H9 (cell line): ENCODE measurements around the gene COX10. TPM values are rescaled to one million over a fixed set of nuclear protein-coding genes. Genes with fewer than 3 reads are reported as not detected.

Experiments used
- DNase-seq: peaks from one replicate; pipeline ENCODE4 v3.0.0-alpha.2; 2017
- H2AFZ ChIP-seq: one replicate; pipeline ENCODE4 v1.6.1; 2013; ENCODE audit warnings: mild to moderate bottlenecking, low read length, control low read depth, moderate library complexity
- H2AK5ac ChIP-seq: 2 replicates; pipeline ENCODE4 v1.6.1; 2013; ENCODE audit warnings: low read length, control low read depth, mixed read lengths; ENCODE audit not compliant: insufficient read length
- H2BK120ac ChIP-seq: one replicate; pipeline ENCODE4 v1.6.1; 2013; ENCODE audit warnings: low read depth, mild to moderate bottlenecking, low read length, control low read depth, inconsistent platforms; ENCODE audit not compliant: poor library complexity, severe bottlenecking
- H2BK12ac ChIP-seq: 2 replicates; pipeline ENCODE4 v1.6.1; 2013; ENCODE audit warnings: low read length, control low read depth, mixed read lengths, low read depth; ENCODE audit not compliant: insufficient read length
- H2BK15ac ChIP-seq: 2 replicates; pipeline ENCODE4 v1.6.1; 2013; ENCODE audit warnings: low read depth, low read length, control low read depth
- H2BK20ac ChIP-seq: one replicate; pipeline ENCODE4 v1.6.1; 2013; ENCODE audit warnings: low read depth, mild to moderate bottlenecking, low read length, control low read depth, inconsistent platforms; ENCODE audit not compliant: poor library complexity, severe bottlenecking
- H2BK5ac ChIP-seq: 2 replicates; pipeline ENCODE4 v1.6.1; 2013; ENCODE audit warnings: low read length, control low read depth, mixed read lengths; ENCODE audit not compliant: insufficient read length
- H3K14ac ChIP-seq: 2 replicates; pipeline ENCODE4 v1.6.1; 2013; ENCODE audit warnings: low read length, control low read depth; ENCODE audit not compliant: insufficient read depth
- H3K18ac ChIP-seq: 2 replicates; pipeline ENCODE4 v1.6.1; 2013; ENCODE audit warnings: low read depth, mild to moderate bottlenecking, mixed read lengths, low read length, control low read depth; ENCODE audit not compliant: insufficient read length
- H3K23ac ChIP-seq: 2 replicates; pipeline ENCODE4 v1.6.1; 2013; ENCODE audit warnings: low read length, control low read depth, mixed read lengths, low read depth; ENCODE audit not compliant: insufficient read length
- H3K23me2 ChIP-seq: 2 replicates; pipeline ENCODE4 v1.6.1; 2013; ENCODE audit warnings: low read depth, mild to moderate bottlenecking, mixed read lengths, low read length, control low read depth; ENCODE audit not compliant: insufficient read length, poor library complexity, severe bottlenecking
- H3K27ac ChIP-seq: 2 replicates; pipeline ENCODE4 v1.5.1; 2013; ENCODE audit warnings: low read length, control low read depth, mixed read lengths, low read depth; ENCODE audit not compliant: insufficient read length
- H3K27me3 ChIP-seq: 2 replicates; pipeline ENCODE4 v1.6.1; 2013; ENCODE audit warnings: low read length, control low read depth, inconsistent platforms; ENCODE audit not compliant: insufficient read depth
- H3K4ac ChIP-seq: 2 replicates; pipeline ENCODE4 v1.6.1; 2013; ENCODE audit warnings: low read depth, mild to moderate bottlenecking, control low read depth, inconsistent platforms, low read length, moderate library complexity
- H3K4me1 ChIP-seq: 2 replicates; pipeline ENCODE4 v1.6.1; 2013; ENCODE audit warnings: low read length, control low read depth, inconsistent platforms; ENCODE audit not compliant: insufficient read depth
- H3K4me2 ChIP-seq: 2 replicates; pipeline ENCODE4 v1.6.1; 2013; ENCODE audit warnings: low read length, control low read depth, mixed read lengths; ENCODE audit not compliant: insufficient read length, insufficient read depth
- H3K56ac ChIP-seq: 2 replicates; pipeline ENCODE4 v1.6.1; 2013; ENCODE audit warnings: low read depth, mild to moderate bottlenecking, mixed read lengths, low read length, control low read depth; ENCODE audit not compliant: insufficient read length
- H3K79me1 ChIP-seq: 2 replicates; pipeline ENCODE4 v1.6.1; 2013; ENCODE audit warnings: low read depth, mild to moderate bottlenecking, moderate library complexity, low read length, control low read depth, inconsistent platforms; ENCODE audit not compliant: insufficient read depth, poor library complexity, severe bottlenecking
- H3K79me2 ChIP-seq: 2 replicates; pipeline ENCODE4 v1.6.1; 2013; ENCODE audit warnings: low read length, control low read depth, inconsistent platforms; ENCODE audit not compliant: insufficient read depth
- H3K9ac ChIP-seq: 2 replicates; pipeline ENCODE4 v1.6.1; 2013; ENCODE audit warnings: low read length, control low read depth, mixed read lengths; ENCODE audit not compliant: insufficient read length; ENCODE audit errors: extremely low read depth
- H3K9me3 ChIP-seq: one replicate; pipeline ENCODE4 v1.6.1; 2013; ENCODE audit warnings: low read depth, low read length, inconsistent platforms; ENCODE audit not compliant: control insufficient read depth
- H3T11ph ChIP-seq: one replicate; pipeline ENCODE4 v1.6.1; 2013; ENCODE audit warnings: mild to moderate bottlenecking, low read length, control low read depth, inconsistent platforms
- H4K20me1 ChIP-seq: one replicate; pipeline ENCODE4 v1.6.1; 2013; ENCODE audit not compliant: control insufficient read depth, insufficient read length, insufficient read depth
- H4K5ac ChIP-seq: 2 replicates; pipeline ENCODE4 v1.6.1; 2013; ENCODE audit warnings: low read depth, mild to moderate bottlenecking, mixed read lengths, low read length, control low read depth; ENCODE audit not compliant: insufficient read length
- H4K8ac ChIP-seq: replicated peaks from 2 replicates; pipeline ENCODE4 v1.6.1; 2013; ENCODE audit warnings: low read length, control low read depth, mixed read lengths, low read depth; ENCODE audit not compliant: insufficient read length
- H4K91ac ChIP-seq: 2 replicates; pipeline ENCODE4 v1.6.1; 2013; ENCODE audit warnings: low read depth, mild to moderate bottlenecking, moderate library complexity, mixed read lengths, low read length, control low read depth; ENCODE audit not compliant: insufficient read length
- H3K27ac Mint-ChIP-seq, 3 experiments: 2 replicates in 2 of 3; 3 replicates in 1 of 3; pipeline ENCODE4 v1.8.0; 2020 to 2021; ENCODE audit warnings: mixed read lengths in 3 of 3, mild to moderate bottlenecking in 1 of 3, moderate library complexity in 1 of 3
- H3K27me3 Mint-ChIP-seq: 2 replicates; pipeline ENCODE4 v1.8.0; 2021; ENCODE audit warnings: low read depth, mild to moderate bottlenecking, moderate library complexity, mixed read lengths
- H3K36me3 Mint-ChIP-seq, 3 experiments: 2 replicates in 2 of 3; 3 replicates in 1 of 3; pipeline ENCODE4 v1.8.0; 2020 to 2021; ENCODE audit warnings: low read depth in 3 of 3, mixed read lengths in 3 of 3; ENCODE audit not compliant: insufficient read depth in 1 of 3
- H3K4me1 Mint-ChIP-seq, 2 experiments: 2 replicates each; pipeline ENCODE4 v1.8.0; 2020; ENCODE audit warnings: mixed read lengths in 2 of 2
- H3K4me3 Mint-ChIP-seq, 2 experiments: 2 replicates in 1 of 2; 3 replicates in 1 of 2; pipeline ENCODE4 v1.8.0; 2020 to 2021; ENCODE audit warnings: mild to moderate bottlenecking in 2 of 2, mixed read lengths in 2 of 2, moderate library complexity in 1 of 2
- H3K9me3 Mint-ChIP-seq, 2 experiments: 2 replicates in 1 of 2; 3 replicates in 1 of 2; pipeline ENCODE4 v1.8.0; 2020; ENCODE audit warnings: mild to moderate bottlenecking in 2 of 2, mixed read lengths in 2 of 2, moderate library complexity in 1 of 2
- WGBS: extraction: QIAGEN DNeasy Blood & Tissue Kit; methylation state at CpG from one replicate; pipeline ENCODE4 v1.1.7; 2013; ENCODE audit warnings: missing lambda C conversion rate, low lambda C conversion rate, mixed read lengths; ENCODE audit not compliant: insufficient read length; ENCODE audit errors: extremely low coverage; 5-methylcytosine and 5-hydroxymethylcytosine counted together
- total RNA-seq: library from RNA; stranded (reverse); gene quantifications from 2 replicates; pipeline ENCODE4 v1.2.1, GENCODE V29; 2021
- TF ChIP-seq, protein P1 (sequence below): fragments of 200-600 bp; sonication (generic); conservative IDR thresholded peaks from 3 replicates; pipeline ENCODE4 v1.8.0; 2021; ENCODE audit warnings: antibody characterized with exemption, mild to moderate bottlenecking

COX10 gene
- total RNA-seq, 1 experiment from 2014 or later, result 20.6 TPM

GRCh38 chr17:14089179-14089578 is 19.9 kb downstream of the COX10 start:
- Histone ChIP-seq H4K5ac (no peak overlapping the region), H3K4me1 (peaks cover 3% of the 10 kb centered on the region; the same call in 1 of the 2 replicates), H3K27ac (no peak overlapping the region), H2BK15ac (no peak overlapping the region), H2AFZ (no peak overlapping the region), H2BK5ac (no peak overlapping the region), H3K79me1 (peaks cover 14% of the 10 kb centered on the region), H4K91ac (no peak overlapping the region), H3K23me2 (no peaks in the 10 kb centered on the region), H2AK5ac (no peak overlapping the region), H3K18ac (no peak overlapping the region), H3K9me3 (no peaks in the 10 kb centered on the region), H4K20me1 (no peaks in the 10 kb centered on the region), H3K23ac (no peak overlapping the region), H2BK120ac (no peak overlapping the region), H3K14ac (no peak overlapping the region), H2BK12ac (no peak overlapping the region), H2BK20ac (no peak overlapping the region), H3K79me2 (no peaks in the 10 kb centered on the region; the same call in 1 of the 2 replicates), H3K9ac (no peak overlapping the region), H3K27me3 (no peaks in the 10 kb centered on the region), H4K8ac (no peak overlapping the region), H3T11ph (no peak overlapping the region), H3K4ac (no peak overlapping the region), H3K56ac (no peak overlapping the region), H3K4me2 (no peak overlapping the region)
- no CpG with 5 or more reads among the region's 1 CpG for WGBS
- Mint-ChIP-seq H3K36me3 (no peaks in the 10 kb centered on the region), H3K4me1 (peaks cover 10 to 12% of the 10 kb centered on the region in 2 experiments), H3K4me3 (no peak overlapping the region), H3K27ac (no peak overlapping the region), H3K9me3 (no peaks in the 10 kb centered on the region; a peak in 1 of 5 replicates), H3K27me3 (no peaks in the 10 kb centered on the region)
- DNase-seq, result no peak
- TF ChIP-seq, protein P1, sequence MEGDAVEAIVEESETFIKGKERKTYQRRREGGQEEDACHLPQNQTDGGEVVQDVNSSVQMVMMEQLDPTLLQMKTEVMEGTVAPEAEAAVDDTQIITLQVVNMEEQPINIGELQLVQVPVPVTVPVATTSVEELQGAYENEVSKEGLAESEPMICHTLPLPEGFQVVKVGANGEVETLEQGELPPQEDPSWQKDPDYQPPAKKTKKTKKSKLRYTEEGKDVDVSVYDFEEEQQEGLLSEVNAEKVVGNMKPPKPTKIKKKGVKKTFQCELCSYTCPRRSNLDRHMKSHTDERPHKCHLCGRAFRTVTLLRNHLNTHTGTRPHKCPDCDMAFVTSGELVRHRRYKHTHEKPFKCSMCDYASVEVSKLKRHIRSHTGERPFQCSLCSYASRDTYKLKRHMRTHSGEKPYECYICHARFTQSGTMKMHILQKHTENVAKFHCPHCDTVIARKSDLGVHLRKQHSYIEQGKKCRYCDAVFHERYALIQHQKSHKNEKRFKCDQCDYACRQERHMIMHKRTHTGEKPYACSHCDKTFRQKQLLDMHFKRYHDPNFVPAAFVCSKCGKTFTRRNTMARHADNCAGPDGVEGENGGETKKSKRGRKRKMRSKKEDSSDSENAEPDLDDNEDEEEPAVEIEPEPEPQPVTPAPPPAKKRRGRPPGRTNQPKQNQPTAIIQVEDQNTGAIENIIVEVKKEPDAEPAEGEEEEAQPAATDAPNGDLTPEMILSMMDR, result no peak
